Measurements from ENCODE around the gene MYG1.

GRCh38 chr12:53327435-53328042 lies 28.0 kb downstream of the MYG1 start:
- TF ChIP-seq CTCF (conservative IDR thresholded peaks at IDR 0.05) (peak; percentile 71), EZH2 (IDR thresholded peaks at IDR 0.05; ENCODE audit: low read depth) (no peak)
